Measurements from ENCODE around the gene PROK1.

Gene PROK1

DNA sequence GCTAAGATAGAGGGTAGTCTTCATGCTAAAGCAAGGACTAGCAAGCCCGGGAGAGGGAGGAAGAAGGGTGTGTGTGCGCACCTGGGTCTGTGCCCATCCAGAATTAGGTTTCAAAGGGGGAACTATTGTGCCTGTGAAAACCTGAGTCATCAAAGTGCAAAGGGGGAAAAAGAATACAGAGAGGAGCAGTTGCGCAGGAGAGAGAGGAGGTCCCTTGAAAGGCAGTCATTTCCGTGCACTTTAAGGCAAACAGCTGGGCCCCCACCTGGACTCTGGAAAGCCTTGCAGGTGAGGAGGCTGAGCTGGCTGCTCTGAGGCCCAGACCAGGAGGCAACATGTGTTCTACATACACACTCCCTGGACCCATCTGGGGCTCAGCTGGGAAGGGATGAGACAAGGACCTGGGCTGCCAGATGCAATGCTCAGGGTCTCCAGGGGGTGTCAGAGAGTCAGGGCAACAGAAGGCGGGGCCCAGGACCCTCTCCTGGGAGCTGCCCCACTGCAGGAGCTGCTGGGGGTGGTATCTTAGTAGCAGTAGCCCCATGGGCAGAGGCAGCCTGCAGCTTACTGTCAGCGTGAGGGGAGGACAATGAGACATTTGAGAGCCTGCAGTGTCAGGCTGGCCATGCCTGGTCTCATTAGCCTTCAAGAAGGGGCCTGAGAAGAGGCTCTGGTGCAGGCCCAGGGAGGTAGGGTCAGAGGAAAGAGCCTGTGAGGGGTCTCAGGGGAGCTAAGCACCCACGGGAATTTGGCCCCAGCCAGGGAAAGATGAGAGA, 14.3 kb downstream of the PROK1 start:
- no peak for DNase-seq (ENCODE audit: low spot score)

- DNase-seq (ENCODE audit: low spot score): no peak
Observed at GRCh38 chr1:110465814-110466380, 14.9 kb downstream of the PROK1 start.

DNA sequence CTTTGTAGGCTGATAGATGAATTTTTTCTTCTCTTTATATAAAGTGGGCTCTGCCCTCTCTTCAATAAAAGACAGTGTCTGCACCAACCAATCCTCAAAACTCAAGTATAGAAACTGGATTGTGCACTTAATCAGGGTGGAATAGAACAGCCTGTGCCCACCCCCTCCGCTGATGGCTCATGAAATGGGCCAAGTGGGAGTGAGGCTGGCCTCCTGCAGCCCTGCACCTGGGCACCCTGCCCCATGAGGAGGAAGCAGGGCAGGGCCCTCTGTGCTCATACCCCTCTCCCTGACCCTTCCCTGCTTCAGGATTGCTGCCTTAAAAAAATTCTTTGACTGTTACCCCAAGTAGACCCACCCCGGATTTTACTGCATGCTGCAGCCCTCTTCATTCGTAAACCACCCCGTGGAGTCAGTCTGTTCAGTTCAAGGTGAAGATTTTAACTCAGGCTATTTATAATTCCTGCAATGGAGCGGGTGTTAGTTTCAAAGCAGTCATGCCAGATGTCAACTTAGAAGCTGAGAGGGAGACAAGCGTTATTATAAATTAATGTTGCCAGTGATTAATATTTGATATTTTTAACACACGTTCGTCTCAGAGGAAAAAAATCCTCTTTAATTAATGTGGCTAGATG, 15.8 kb downstream of the PROK1 start:
- no peak for DNase-seq (ENCODE audit: low spot score)

GRCh38 chr1:110471131-110471530, 20.2 kb downstream of the PROK1 start:
- DNase-seq (ENCODE audit: low spot score): no peak

DNA sequence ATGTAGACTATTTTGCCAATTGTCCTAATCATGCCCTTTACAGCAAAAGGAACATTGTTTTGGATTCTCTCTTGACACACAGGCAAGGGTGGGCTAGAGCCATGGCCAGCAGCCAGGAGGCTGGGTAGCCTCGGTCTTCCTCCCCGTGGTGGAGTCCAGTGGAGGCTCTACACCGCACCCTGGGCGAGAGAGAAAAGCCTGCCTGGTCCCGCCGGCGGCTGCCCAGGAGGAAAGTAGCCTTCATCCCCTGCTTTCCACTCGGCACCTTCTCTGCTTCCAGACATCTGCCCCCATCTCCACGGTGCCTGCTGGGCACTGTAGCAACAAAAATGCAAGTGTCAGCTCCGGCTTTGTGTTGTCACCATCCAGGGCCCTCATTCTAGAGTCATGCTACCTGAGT, 21.6 kb downstream of the PROK1 start:
- no peak for DNase-seq (ENCODE audit: low spot score)

DNA sequence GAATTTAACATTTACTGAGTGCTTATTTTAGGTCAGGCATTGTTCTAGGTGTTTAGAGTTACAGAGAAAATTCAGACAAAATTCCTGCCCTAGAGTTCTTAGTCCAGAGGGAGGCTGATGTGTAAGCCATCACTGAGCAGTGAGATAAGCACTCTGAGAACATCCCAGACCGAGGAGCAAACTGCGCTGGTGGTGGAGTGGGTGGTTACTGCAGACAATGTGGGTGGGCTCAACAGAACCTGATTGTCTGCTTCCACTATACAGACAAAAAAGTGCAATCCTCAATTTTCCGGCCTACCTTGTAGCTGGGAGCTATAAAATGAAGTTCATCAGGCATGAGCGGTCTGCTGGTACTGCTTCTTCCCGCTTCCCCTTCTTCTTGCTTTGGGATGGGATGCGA, 23.5 kb downstream of the PROK1 start:
- no peak for DNase-seq (ENCODE audit: low spot score)

DNA sequence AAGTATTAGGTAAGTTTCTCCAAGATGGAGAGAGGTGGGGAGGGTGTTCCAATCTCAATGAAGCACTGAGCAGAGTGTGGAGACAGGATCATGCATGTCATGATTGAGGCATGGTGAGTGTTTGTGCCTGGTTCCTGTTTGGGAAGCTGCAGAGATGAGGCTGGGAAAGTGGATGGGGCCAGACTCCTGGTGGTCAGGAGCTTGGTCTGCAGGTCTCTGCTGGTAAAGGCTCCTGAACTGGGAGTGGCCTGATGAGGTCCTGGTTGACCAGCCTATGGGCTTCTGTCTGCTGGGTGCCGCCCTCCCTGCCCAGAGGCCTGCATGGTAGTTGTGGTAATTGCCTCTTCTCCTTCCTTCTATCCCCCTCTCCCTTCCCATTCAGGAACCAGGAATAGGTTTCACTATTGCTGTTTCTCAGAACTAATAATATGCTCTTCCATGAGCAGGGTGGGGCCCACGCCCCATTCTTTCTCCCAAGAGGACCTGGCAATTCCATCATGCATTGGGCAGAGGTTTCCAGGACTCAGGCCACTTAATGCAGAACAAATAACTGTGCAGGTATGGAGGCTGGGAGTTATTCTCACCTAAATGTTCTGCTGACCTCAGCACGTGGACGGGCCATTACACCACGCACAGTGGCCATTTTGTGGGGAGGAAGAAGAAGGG, 24.5 kb downstream of the PROK1 start:
- no peak for DNase-seq (ENCODE audit: low spot score)

- no peak for DNase-seq (ENCODE audit: low spot score)
Observed at GRCh38 chr1:110476028-110476765, 25.2 kb downstream of the PROK1 start.

GRCh38 chr1:110477041-110477440, 26.1 kb downstream of the PROK1 start:
- no peak for DNase-seq (ENCODE audit: low spot score)

GRCh38 chr1:110477445-110477957, 26.6 kb downstream of the PROK1 start:
- no peak for DNase-seq (ENCODE audit: low spot score)

GRCh38 chr1:110477967-110478640, 27.2 kb downstream of the PROK1 start:
- DNase-seq (ENCODE audit: low spot score): no peak

DNA sequence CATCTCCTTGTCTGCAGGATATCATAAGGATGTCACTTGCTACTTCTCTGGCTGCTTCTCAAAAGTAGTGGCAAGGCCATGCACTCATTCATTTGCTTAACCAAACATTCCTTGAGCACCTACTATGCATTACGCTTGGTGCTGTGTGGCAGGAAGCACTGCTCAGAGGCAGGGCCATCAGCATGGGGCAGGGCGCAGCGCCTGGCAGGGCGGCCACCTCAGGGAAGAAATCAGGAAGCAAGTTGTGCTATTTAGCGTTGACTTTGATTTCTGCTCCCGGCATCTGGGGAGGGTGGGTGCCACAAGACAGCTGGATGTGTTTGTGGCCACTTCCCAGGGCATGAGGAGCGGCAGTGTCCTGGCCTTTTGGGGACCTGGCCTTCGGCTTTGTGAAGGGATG, 27.9 kb downstream of the PROK1 start:
- DNase-seq (ENCODE audit: low spot score): no peak

GRCh38 chr1:110480356-110481096, 29.6 kb downstream of the PROK1 start:
- DNase-seq (ENCODE audit: low spot score): no peak

DNA sequence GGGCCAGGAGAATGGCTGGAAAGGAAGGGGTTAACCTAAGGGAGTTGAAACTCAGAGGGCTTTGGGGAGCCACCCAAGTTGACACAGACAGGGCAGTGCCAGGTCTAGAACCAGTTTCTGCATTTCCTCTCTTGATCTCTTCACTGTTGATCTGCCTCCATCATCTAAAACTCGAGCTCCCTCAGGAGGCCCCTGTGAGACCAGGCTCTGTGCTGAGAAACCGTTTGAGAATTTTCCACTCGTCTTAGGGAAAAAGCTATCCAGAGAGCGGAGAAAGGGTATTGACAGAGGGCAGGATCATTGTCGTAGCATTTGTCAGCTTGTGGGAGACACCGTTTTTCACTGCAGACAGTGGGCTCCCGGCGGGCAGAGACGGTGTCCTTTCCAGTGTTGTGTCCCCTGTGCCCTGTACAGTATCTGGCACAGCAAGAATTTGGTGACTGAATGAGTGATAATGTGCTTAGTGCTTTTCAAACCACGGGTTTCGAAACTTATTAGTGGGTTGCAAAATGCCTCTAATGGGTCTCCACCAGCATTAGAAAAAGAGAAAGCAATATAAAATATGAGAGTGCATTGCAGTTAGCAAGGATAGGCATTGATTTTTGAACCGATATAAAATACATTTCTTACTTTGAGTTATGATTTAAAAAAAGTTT, 31.1 kb downstream of the PROK1 start:
- no peak for DNase-seq (ENCODE audit: low spot score)

DNA sequence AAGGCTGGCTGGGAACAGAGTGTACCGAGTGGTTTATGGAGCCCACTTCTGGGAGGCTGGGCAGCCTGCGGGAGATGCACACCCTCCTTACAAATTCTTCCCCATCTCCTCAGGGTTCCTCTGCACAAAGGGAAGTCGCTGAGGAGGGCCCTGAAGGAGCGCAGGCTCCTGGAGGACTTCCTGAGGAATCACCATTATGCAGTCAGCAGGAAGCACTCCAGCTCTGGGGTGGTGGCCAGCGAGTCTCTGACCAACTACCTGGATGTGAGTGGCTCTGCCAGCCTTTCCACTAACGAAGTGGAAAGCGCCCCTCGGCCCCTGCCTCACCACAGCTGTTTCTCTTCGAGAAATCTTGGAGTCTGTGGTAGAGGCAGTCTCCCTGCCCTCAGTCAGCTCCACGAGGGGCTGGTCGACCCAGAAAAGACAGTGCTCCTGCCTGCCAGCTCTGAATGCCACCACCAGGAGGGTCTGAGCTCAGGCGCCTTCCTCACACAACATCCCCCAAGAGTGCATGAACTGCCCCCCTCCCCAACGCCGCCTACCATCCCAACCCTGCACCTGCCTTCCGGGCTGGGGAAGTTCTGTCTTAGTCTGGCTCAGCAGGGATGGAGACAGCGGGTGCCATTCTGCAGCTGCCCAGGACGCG, 31.8 kb downstream of the PROK1 start:
- DNase-seq (ENCODE audit: low spot score): no peak

GRCh38 chr1:110483308-110483685, 32.3 kb downstream of the PROK1 start:
- no peak for DNase-seq (ENCODE audit: low spot score)

DNA sequence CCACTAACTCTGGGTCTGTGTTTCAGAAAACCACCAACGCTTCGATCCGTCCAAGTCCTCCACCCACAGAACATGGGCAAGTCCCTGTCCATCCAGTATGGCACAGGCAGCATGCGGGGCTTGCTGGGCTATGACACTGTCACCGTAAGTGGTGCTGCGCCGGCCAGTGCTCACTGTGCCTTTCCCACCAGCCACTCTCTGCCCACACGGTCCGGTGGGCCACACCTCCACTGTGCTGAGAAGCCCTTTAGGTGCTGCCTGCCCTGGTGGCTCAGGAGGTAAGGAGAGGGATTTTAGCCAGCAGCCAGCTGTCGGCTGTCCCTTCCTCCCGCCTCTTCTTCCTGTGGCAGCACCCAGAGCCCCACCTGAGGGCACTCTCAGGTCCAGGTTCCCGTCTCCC, 33.9 kb downstream of the PROK1 start:
- DNase-seq (ENCODE audit: low spot score): no peak

- DNase-seq (ENCODE audit: low spot score): no peak
Observed at GRCh38 chr1:110485725-110486124, 34.8 kb downstream of the PROK1 start.

DNA sequence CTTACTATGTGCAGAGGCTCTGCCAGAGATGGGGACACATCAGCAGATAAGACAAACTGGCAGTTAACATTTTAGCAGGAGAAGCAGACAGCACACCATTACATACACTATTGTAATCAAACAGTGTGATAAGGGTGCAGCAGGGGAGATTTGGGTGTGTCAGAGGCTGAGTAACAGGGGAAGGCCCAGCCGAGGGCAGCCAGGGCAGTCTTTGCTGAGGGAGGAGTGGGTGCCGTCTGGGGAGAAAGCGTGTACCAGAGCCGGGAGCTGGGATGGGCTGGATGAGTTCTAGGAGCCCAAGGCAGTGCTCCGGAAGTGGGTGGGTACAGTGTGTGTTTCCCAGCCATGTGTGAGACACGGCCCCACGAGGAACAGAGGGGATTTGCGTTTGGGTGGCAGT, 36.8 kb downstream of the PROK1 start:
- no peak for DNase-seq (ENCODE audit: low spot score)

GRCh38 chr1:110488161-110488560, 37.2 kb downstream of the PROK1 start:
- no peak for DNase-seq (ENCODE audit: low spot score)

All from Ammon's horn (tissue), 1 donor.